HEK293T (cell line): ENCODE results near the gene SUGCT.
"Not testable (repeated sequence)": the region's sequence is repeated elsewhere in the genome, so short reads cannot be mapped to it uniquely, and the experiment has no call there.

ENCODE experiments used
- BHLHE40 ChIP-seq: fragments of 450-650 bp; IDR thresholded peaks from 2 replicates; pipeline ENCODE4 v1.6.1; 2016; ENCODE audit warnings: mild to moderate bottlenecking, moderate library complexity, borderline replicate concordance
- CTBP1 ChIP-seq: fragments of 450-650 bp; IDR thresholded peaks from 2 replicates; pipeline ENCODE4 v1.6.1; 2016; ENCODE audit warnings: borderline replicate concordance
- ELF4 ChIP-seq: fragments of 450-650 bp; IDR thresholded peaks from 2 replicates; pipeline ENCODE4 v1.6.1; 2017; ENCODE audit warnings: antibody characterized with exemption
- FOXM1 ChIP-seq: fragments of 450-650 bp; IDR thresholded peaks from 2 replicates; pipeline ENCODE4 v1.6.1; 2017; ENCODE audit warnings: mild to moderate bottlenecking, borderline replicate concordance
- HDGF ChIP-seq: fragments of 450-650 bp; IDR thresholded peaks from 2 replicates; pipeline ENCODE4 v1.6.1; 2017; ENCODE audit warnings: antibody characterized with exemption, borderline replicate concordance
- NFRKB ChIP-seq: fragments of 450-650 bp; IDR thresholded peaks from 2 replicates; pipeline ENCODE4 v1.6.1; 2016; ENCODE audit warnings: mild to moderate bottlenecking, moderate library complexity
- PKNOX1 ChIP-seq: fragments of 450-650 bp; IDR thresholded peaks from 2 replicates; pipeline ENCODE4 v1.6.1; 2016
- SP1 ChIP-seq: fragments of 450-650 bp; IDR thresholded peaks from 2 replicates; pipeline ENCODE4 v1.6.1; 2017
- TARDBP ChIP-seq: fragments of 450-650 bp; IDR thresholded peaks from 2 replicates; pipeline ENCODE4 v1.6.1; 2016

DNA sequence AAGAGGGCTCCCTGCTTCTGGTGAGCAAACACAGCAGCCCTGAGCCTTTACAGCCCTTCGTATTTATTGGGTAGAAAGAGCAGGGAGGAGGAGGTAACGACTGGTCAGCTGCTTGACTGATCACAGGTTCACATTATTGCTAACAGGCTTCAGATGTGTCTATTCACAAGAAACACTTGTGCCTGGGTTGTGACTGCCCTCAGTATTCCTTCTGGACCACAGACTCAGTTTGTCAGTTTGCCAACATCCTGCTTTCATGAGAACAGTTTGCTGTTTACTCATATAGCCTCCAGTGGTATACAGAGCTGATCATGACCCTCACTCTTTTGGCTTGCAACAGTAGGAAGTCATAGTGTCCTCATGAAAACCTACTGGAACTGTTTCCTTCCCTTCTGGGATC lies 467.5 kb downstream of the SUGCT start:
- not testable (repeated sequence) for TF ChIP-seq ELF4, PKNOX1, FOXM1, SP1, TARDBP, HDGF, BHLHE40, CTBP1, NFRKB
